ENCODE data around the gene KRT85. TPM values are rescaled to one million over a fixed set of nuclear protein-coding genes. Genes with fewer than 3 reads are reported as not detected.
A peak's percentile ranks its signal among the peaks of the same experiment; 100 is the strongest.

KRT85 gene
- total RNA-seq, 2 donors from 2014 or later = not detected

DNA sequence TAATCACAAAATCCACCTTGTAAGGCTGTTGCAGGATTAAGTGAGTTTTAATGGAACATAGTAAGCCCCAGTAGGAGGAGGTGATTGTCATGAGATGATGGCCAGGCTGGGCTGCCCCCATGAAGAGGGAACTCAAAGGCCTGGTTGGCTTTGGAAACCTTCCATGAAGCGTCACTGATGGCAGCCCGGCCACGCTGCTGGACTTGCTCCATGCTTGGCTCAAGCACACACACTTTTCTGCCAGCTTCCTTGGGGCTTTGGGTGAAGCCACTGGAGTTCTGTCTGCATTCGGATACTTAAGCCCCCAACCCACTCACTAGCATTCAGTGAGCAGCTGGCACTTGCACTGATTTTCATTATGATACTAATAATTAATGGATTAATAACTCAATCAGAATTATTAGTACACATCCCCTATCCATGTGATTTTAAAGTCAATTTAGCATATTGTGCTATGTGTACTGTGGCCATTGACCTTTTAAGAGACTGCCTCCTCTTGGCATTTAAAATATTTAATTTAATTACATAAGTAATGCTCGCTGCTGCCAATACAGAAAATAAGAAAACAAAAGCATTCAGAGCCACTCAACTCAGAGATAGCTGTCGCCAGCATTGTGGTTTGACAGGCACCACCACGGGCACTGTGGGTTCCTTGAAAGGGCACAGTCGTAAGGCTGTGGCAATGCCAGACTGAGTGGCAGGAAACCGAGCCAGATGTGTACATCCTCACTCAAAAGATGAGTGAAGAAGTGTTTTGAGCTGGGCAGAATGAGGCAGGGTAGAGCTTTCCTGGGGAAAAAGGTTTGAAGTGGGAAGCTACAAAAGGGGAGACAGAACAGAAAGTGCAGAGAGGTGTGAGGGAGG lies 15.9 kb downstream of the KRT85 start:
- TF ChIP-seq, protein P1, sequence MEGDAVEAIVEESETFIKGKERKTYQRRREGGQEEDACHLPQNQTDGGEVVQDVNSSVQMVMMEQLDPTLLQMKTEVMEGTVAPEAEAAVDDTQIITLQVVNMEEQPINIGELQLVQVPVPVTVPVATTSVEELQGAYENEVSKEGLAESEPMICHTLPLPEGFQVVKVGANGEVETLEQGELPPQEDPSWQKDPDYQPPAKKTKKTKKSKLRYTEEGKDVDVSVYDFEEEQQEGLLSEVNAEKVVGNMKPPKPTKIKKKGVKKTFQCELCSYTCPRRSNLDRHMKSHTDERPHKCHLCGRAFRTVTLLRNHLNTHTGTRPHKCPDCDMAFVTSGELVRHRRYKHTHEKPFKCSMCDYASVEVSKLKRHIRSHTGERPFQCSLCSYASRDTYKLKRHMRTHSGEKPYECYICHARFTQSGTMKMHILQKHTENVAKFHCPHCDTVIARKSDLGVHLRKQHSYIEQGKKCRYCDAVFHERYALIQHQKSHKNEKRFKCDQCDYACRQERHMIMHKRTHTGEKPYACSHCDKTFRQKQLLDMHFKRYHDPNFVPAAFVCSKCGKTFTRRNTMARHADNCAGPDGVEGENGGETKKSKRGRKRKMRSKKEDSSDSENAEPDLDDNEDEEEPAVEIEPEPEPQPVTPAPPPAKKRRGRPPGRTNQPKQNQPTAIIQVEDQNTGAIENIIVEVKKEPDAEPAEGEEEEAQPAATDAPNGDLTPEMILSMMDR (IDR thresholded peaks at IDR 0.05) = no peak
- no peak for TF ChIP-seq POLR2A (IDR thresholded peaks at IDR 0.05)
- ATAC-seq (no peak), DNase-seq (peak; percentile 40 to 78 (median 57))
- H3K36me3 ChIP-seq (replicated peaks in 1 of 2; ENCODE audit: insufficient read depth in 1 of 2, low read depth in 2 of 2) = no peaks in the 10 kb centered on the region
- peaks cover 13% of the 10 kb centered on the region for H3K4me1 ChIP-seq
- intact Hi-C loops (cut with DNase I) = no loop called here
- H3K27ac ChIP-seq = no peak overlapping the region
- 13 to 20% methylated on average over 9 of the region's 9 CpGs for WGBS, 2 donors
- no peak overlapping the region for H3K4me3 ChIP-seq
- H3K27me3 ChIP-seq = no peaks in the 10 kb centered on the region
- H3K9me3 ChIP-seq = no peaks in the 10 kb centered on the region

DNA sequence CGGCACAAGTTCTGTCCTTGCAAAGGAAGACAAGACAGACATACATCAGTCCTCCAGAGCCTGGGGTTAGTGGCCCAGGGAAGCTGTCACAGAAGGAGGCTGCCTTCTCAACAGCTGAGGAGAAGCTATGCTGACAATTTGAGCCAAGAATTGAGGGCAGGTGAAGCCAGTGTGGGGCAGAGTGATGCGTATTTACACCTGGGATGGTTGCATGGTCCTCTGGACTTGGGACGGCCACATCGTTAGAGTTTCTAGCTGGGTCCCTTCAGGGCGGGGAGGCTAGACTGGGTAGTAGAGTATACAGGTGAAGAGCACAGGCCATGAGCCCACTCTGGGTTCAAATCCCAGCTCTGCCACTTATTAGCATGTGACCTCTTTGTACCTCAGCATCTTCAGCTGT lies 16.5 kb downstream of the KRT85 start:
- intact Hi-C loops (cut with DNase I) = no loop called here
- TF ChIP-seq, protein P1 (IDR thresholded peaks at IDR 0.05) = no peak
- TF ChIP-seq POLR2A (IDR thresholded peaks at IDR 0.05) = no peak
- DNase-seq (peak in 1 of 4 donors; percentile 5), ATAC-seq (no peak)
- Histone ChIP-seq H3K4me3 (no peak overlapping the region), H3K27ac (no peak overlapping the region), H3K36me3 (replicated peaks in 1 of 2; ENCODE audit: insufficient read depth in 1 of 2, low read depth in 2 of 2) (no peaks in the 10 kb centered on the region), H3K9me3 (no peaks in the 10 kb centered on the region), H3K4me1 (peaks cover 20% of the 10 kb centered on the region), H3K27me3 (no peaks in the 10 kb centered on the region)
- WGBS, 2 donors = 93 to 94% methylated on average over 5 of the region's 5 CpGs

DNA sequence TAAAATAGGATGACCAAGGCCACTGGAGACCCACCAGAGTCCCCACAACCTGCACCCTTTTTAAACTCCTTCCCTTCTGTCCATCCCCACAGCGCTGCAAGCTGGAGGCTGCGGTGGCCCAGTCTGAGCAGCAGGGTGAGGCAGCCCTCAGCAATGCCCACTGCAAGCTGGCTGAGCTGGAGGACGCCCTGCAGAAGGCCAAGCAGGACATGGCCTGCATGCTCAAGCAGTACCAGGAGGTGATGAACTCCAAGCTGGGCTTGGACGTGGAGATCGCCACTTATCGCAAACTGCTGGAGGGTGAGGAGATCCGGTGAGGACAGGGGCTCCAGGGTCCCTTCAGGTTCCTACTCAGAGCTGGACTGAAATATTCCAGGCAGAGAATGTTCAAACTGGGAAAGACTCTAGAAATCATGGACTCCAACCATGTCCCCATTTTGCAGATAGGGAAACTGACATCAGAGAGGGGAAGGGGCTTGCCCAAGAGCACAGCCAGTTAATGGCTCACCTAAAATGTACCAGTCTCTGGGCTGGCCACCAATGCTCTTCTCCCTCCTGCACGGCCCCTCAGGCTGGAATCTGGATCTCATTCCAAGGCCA lies 17.2 kb downstream of the KRT85 start:
- H3K36me3 ChIP-seq (replicated peaks in 1 of 2; ENCODE audit: insufficient read depth in 1 of 2, low read depth in 2 of 2) = no peaks in the 10 kb centered on the region
- H3K27ac ChIP-seq = no peak overlapping the region
- H3K4me3 ChIP-seq = no peak overlapping the region
- DNase-seq (no peak), ATAC-seq (no peak)
- 87 to 88% methylated on average over 7 to 8 of the region's 8 CpGs for WGBS, 2 donors
- peaks cover 26% of the 10 kb centered on the region for H3K4me1 ChIP-seq
- TF ChIP-seq, protein P1 (IDR thresholded peaks at IDR 0.05) = no peak
- TF ChIP-seq POLR2A (IDR thresholded peaks at IDR 0.05) = no peak
- intact Hi-C loops (cut with DNase I) = no loop called here
- no peaks in the 10 kb centered on the region for H3K9me3 ChIP-seq
- no peaks in the 10 kb centered on the region for H3K27me3 ChIP-seq

DNA sequence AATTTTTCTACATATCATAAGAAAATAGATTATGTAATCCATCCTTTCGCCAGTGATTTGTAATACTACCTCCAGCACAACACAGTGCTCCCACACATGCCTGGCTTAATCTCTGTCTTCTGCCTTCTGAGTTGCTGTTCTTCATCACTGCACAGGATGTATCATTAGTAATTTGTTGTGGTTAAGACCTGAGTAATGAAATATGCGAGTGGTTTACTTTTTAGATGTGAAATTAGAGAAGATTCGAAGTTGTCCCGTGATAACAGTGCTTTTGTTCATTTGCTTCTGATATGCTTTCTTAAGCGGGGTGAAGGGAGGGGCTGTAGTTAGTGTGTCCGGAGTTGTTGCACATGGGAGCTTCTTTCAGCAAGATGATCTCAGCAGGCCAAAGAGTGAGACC lies 18.1 kb downstream of the KRT85 start:
- Histone ChIP-seq H3K4me1 (peaks cover 33% of the 10 kb centered on the region), H3K9me3 (no peaks in the 10 kb centered on the region), H3K27ac (no peak overlapping the region), H3K27me3 (no peaks in the 10 kb centered on the region), H3K36me3 (replicated peaks in 1 of 2; ENCODE audit: insufficient read depth in 1 of 2, low read depth in 2 of 2) (no peaks in the 10 kb centered on the region), H3K4me3 (no peak overlapping the region)
- no peak for TF ChIP-seq POLR2A (IDR thresholded peaks at IDR 0.05)
- TF ChIP-seq, protein P1 (IDR thresholded peaks at IDR 0.05) = no peak
- WGBS, 2 donors = 70 to 79% methylated on average over 6 of the region's 6 CpGs
- no peak for DNase-seq
- no peak for ATAC-seq
- intact Hi-C loops (cut with DNase I) = no loop called here
